SK-N-MC (cell line): ENCODE data around the gene SEMA3A.

Experiments used
- EZH2 ChIP-seq: fragments of 200-600 bp; sonication (generic); IDR thresholded peaks from one replicate; pipeline ENCODE4 v1.6.1; 2017; ENCODE audit warnings: antibody characterized with exemption
- POLR2AphosphoS5 ChIP-seq: IDR thresholded peaks from 2 replicates; pipeline ENCODE4 v1.6.1; 2012; ENCODE audit warnings: mild to moderate bottlenecking, low read depth, low read length, borderline replicate concordance

DNA sequence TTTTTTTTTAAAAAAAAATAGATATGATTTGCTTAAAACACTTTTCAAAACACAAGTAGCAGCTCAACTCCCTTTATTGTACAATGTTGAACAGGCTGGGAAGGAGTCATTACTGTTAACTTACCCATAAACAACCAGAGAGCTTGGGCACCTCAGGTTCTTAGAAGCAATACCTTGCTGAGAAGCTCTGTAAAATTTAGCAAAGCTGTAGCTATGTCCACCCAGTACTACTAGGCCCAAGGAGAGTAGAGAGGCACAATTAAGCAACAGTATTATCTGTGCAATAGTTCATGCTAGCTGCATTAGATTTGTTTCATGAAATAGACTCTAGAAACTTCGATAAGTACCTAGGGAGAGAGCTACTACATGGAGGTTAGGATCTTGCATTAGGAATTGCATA is 32.0 kb downstream of the SEMA3A start:
- TF ChIP-seq POLR2AphosphoS5 (no peak), EZH2 (no peak)
